ENCODE measurements around the gene MESP1.

MESP1 gene

DNA sequence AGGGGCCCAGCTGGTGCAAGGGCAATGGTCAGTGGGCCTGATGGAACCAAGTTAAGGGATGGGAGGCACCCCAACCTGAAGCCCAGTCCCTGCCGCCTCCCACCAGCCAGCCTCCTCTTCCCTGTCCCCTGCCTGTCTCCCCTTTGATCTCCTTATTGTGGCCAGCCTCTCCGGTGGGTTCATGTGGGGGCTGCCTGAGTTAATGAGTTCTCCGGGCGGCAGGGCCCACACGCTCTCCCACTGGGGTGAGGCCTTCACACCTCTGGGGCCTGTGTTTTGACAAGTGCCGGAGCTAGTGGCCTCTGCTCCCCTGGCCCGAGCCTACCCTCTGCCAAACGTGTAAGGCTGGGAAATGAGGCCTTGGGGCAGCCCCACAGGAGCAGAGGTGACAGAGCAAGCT, 7.2 kb upstream of the MESP1 start:
- no peak for DNase-seq (ENCODE audit: low read depth)

DNA sequence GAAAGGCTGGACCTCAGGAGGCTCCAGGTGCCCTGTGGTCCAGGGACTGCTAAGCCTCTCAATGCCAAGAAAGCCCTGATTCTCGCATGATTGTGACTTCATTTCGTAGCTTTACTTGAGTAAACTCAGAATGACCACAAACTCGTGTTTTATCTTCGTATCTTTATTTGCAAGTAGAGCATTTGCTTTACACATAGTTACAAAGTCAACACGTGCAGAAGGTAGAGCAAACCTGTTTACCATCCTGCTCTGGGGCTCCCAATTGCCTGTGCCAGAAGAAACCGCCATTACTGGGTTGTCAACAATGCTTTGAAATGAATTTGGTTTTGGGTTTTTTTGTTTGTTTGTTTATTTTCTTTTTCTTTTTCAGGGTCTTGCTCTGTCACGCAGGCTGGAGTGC, 5.8 kb upstream of the MESP1 start:
- DNase-seq (ENCODE audit: low read depth), result no peak

DNA sequence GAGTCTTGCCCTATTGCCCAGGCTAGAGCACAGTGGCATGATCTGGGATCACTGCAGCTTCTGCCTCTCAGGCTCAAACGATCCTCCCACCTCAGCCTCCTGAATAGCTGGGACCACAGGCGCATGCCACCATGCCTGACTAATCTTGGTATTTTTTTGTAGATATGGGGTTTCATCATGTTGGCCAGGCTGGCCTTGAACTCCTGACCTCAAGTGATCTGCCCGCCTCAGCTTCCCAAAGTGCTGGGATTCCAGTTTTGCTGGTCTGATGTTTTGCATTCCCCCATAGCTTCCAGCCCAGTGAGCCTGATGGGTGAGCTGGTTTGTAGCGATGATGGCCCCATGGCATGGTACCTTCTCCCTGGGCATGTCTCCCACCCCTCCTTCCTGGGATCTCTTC, 4.7 kb upstream of the MESP1 start:
- DNase-seq (ENCODE audit: low read depth), result no peak

DNA sequence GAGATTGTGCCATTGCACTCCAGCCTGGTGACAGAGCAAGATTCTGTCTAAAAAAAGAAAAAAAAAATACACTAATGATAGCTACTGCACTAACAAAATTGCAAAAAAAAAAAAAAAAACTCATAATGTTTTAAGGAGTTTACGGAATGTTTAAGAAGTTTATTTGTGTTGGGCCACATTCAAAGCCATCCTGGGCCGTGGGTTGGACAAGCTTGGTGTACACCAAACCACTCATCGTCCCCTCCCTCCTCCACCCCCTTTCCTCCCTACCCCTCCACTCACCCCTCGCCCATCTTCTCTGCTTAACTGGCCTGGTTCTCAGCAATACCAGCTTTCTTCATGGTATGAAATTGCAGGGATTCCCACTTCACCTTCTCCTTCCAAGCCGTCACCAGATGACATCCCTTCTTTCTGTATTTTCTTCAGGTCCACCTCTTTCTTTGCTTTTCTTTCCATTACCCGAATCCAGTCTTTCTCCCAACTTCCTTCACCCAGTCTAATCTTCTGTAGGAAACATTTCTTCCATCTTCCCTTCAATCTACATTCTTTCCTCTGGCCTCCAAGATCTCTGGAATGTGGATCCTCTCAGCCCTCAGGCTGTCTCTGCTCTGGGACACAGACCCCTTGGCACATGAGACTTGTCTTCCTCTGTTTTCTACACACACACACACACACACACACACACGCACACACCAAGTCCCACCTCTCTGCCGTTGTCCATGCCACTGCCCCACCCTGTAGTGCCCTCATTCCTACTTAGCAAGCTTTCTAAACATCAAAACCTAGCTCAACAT, 3.5 kb upstream of the MESP1 start:
- no peak for DNase-seq (ENCODE audit: low read depth)

DNA sequence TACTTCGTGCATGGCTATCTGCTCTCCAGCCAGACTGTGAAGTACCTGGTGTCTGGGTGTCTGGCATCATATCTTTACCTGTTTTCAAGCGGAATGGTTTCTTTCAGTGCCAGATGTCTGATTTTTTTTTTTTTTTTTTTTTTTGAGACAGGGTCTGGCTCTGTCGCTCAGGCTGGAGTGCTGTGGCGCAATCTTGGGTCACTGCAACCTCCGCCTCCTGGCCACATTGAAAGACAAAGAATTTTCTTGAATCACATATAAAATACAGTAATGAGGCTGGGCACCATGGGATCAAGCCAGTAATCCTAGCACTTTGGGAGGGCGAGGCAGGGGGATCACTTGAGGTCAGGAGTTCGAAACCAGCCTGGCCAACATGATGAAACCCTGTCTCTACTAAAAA, 2.8 kb upstream of the MESP1 start:
- no peak for DNase-seq (ENCODE audit: low read depth)

DNA sequence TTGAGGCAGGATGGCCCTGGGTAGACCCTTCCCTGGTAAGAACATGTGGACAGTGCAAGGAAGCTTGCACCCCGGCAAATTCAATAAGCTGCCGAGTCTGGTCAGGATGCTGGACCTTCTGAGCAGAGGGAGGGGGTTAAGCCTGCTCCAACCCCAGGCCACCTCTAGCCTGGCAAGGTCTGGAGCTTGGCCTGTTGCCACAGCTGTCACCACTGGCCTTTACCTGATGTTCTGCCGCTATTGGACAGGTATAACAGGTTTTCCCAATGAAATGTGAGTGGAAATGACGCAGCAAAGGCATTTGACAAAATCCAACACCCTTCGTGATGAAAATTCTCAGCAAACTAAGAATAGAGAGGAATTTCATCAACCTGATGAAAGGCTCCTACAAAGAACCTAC, 699 bp upstream of the MESP1 start:
- DNase-seq (ENCODE audit: low read depth), result no peak

DNA sequence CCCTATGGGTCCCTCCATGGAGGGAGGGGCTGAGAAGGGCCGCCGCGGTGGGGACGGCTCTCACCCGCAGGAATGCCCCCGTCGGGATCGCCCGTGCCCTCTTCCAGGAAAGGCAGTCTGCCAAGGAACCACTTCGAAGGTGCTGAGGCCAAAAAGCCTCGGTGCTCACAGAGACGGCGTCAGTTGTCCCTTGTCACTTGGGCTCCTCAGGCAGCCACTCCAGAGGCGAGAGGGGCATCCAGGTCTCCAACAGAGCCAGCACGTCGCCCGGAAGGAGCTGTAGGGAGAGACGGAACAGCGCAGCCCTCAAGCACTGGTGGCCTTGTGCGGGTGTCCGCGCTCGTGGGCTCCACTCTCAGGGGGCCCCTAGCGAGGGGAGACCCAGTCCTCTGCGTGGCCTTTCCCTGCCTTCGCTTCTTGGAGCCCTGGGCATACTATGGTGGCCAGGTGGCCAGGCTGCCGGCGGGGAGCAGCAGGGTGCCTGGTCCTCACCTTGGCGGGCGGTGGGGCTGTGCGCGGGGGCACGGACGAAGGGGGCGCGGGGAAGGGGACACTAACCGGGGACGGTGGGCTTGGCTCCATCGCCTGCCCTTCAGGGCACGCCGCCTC, 994 bp downstream of the MESP1 start:
- DNase-seq (ENCODE audit: low read depth), result no peak

DNA sequence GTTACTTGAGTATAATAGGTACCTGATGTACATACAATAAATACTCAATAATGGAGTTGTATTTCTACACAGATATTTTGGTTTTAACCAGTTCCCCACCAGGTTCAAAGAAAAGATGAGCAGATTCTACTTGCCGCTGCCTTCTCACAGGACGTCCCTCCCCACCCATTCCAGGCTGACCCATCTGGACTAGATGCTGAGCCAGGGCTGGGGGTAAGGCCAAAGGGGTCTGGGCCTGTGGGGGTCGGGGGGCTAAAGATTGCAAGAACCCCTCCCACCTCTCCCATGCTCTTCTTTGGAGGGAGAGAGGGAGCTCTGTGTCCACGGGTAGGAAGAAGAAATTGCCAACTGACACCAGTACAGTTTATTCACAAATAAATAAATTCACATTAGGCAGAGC, 1.5 kb downstream of the MESP1 start:
- no peak for DNase-seq (ENCODE audit: low read depth)

DNA sequence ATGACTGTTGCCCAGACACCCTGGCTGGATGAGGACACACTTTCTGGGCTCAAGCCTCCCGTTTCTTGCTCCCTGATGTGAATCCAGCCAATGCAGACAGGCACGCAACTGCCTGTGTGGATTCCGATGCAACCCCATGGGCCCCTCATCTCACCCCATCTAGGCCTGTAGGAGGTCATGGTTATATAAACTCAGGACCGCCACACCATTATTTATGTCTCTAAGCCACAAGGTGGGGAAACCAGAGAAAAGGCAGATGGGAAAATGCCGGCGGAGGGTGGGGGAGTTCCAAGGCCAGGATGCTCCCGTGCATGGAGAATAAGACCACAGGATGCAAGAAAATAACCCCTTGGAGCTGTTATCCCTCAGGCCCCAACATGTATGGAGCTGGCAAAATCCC, 2.0 kb downstream of the MESP1 start:
- DNase-seq (ENCODE audit: low read depth), result no peak

DNA sequence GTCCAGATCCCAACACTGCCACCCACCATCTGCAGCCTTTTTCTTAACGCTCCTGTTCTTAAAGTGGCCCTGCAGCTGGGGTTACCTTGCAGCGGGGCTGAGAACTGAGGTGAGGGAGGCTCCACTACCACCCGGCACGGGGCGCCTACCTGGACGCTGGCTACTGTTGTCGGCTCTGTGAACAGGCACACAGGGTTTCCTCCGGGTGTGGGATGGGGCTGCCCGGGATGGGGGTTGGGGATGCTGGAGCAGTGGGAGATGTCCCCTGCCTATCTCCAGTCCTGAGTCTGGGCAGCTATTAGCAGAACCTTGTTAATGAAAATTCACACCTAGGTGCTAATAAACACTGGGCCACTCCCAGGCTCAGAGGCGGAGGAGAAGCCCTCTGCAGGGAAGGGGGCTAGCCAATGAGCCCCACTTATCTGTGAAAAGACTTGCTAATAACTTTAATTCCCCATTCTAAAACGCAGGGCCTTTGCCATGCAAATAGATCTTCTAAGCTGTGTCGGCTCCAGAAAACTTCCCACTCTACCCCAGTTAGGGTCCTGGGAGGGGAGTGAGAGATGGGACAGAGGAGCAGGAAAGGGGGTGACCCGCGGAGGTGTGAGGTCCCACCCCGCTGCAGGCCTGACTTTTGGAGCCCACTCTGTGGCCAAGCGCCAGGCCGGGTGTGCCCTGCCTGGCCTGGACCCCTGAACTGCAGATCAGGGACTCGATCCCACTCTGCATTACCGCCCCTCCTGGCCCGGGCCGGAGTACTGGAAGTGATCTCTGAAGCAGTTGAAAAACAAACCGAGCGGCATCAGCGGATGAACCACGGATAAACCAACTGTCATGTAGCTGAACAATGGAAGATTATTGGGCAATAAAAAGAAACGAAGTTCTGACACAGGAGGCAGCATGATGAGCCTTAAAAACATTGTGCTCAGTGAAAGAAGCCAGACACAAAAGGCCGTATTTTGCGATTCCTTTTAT, 3.1 kb downstream of the MESP1 start:
- DNase-seq (ENCODE audit: low read depth), result no peak

DNA sequence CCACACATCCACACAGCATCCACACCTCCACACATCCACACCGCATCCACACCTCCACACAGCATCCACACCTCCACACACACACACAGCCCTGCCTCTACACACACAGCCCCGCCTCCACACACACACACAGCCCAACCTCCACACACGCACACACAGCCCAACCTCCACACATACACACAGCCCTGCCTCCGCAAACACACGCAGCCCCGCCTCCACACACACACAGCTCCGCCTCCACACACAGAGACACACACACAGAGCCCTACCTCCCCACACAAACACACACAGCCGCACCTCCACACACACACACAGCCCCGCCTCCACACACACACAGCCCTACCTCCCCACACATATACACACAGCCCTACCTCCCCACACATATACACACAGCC, 4.7 kb downstream of the MESP1 start:
- no peak for DNase-seq (ENCODE audit: low read depth)

DNA sequence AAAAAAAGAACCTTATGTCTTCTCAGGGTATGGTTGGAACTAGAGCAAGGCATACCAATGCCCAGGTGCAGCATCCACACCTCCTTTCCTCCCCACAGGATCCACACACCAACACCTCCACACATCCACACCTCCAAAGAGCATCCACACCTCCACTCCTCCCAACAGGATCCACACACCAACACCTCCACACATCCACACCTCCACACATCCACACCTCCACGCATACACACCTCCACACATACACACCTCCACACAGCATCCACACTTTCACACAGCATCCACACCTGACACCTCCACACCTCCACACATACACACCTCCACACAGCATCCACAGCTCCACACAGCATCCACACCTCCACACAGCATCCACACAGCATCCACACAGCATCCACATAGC, 5.3 kb downstream of the MESP1 start:
- DNase-seq (ENCODE audit: low read depth), result no peak

DNA sequence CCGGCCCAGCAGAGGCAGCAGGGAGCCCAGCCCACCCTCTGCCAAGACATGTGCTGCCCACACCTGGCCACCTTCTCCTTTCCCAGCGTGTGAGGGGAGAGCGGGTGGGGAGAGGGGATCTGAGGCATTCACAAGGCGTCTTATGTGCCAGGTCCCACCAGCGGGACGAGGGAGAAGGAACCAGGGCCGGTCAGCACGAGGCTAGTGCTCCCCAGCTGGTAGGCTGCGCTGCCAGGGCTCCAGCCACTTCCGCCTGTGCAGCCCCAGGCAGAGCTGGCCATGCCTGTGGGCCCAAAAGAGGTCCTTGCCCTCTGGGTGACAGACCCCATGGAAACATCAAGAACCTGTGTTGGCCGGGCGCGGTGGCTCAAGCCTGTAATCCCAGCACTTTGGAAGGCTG, 5.9 kb downstream of the MESP1 start:
- DNase-seq (ENCODE audit: low read depth), result no peak

DNA sequence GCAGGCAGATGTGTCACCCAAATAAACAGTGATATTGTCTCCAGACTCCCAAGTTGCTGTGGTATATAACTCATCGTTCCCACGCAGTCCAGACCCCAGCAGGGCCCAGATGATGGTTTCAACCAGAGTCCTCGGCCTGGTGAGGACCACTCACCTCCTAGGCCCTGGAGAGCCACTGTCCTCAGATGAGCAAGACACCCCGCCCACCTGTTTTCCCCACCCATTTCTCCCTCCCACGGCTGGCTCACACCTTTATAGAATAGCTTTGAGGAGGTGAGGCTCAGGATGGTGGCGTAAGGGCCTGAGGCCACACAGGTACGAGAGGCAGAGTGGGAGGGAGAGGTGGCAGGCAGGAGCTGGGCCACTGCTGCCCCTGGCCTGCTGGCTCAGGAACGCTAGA, 7.5 kb downstream of the MESP1 start:
- DNase-seq (ENCODE audit: low read depth), result no peak

DNA sequence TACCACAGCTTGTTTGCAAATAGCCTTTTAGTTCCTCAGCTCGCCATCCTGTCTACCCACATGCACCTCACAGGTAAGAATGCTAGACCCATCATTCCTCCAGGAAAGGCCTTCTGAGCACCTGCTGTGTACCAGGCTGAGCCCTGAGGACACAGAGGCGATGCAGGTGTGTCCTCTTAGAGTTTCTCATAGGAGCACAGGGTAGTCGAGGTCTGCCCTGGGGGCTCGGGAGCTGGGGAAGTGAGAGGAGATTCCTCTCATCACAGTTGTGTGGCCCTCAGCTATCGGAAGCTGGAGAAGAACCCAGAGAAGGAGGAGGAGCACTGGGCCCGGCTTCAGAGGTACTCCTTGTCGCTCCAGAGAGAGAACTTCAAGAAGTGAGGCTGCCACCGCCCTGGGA, 8.0 kb downstream of the MESP1 start:
- DNase-seq (ENCODE audit: low read depth), result no peak

DNA sequence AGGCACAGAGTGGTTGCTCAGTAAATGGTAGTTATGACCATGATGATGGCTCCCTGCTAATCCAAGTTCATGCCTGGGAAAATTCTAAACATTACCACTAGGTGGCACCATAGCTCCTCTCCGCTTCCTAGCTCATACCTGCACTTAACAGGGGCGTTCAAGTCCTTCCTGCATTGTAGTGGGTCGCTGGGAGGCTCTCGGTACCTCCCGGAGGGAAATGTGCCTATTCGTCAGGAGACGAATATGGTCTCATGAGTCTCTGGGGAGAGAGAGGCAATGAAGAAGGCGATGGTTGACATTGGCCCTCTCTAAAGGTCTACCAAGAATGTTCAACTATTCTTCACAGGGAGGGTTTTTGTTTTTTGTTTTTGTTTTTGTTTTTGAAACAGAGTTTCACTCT, 10.9 kb downstream of the MESP1 start:
- DNase-seq (ENCODE audit: low read depth), result peak; percentile 19

DNA sequence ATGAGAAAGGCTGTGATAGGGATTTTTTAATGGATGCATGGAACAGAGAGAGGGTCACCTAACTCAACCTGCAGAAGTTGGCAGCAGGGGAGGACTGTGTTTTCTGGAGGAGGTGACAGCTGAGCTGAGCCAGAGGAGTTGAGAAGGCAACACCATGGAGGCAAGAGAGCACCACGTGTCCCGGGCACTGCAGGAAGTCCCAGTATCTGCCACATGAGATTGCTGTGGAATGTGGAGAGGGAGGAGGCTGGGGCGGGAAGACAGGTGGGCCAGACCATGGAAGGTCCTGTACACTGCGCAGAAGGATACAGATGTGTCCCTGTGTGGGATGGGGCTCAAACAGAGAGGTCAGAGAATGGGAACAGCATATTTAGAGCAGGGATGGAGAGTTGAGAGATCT, 15.3 kb downstream of the MESP1 start:
- no peak for DNase-seq (ENCODE audit: low read depth)

DNA sequence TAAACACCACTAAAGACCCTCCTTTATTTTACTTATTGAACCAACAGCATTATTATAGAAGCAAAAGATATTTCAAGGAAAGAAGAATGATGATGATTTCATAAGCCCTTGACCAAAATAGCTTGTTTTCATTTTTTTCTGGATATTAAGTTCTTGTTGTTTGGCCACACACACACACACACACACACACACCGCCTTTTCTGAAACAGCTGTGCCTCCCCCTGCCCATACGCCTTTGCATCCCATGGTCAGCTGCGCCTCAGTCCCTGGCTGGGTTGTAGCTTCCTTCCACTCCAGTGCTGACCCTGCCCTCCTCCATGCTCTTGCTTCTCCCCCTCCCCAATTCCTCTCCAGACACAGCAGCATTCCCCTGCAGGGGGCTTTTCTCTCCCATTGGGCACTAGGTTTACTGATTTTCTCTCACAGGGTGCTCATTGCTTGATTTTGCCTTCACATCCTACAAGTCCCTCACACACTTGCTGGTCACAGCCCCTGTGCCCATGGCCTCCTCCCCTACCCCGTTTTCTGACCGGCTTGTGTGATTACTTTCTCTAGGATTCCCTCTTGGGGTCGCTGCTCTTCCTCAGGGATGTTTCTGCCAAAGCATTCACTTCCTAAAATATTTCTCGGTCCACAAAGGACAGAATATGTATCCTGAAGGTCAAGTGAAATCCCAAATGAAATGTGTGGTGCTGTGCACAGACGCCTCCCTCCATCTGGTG, 18.4 kb downstream of the MESP1 start:
- DNase-seq (ENCODE audit: low read depth), result no peak

DNA sequence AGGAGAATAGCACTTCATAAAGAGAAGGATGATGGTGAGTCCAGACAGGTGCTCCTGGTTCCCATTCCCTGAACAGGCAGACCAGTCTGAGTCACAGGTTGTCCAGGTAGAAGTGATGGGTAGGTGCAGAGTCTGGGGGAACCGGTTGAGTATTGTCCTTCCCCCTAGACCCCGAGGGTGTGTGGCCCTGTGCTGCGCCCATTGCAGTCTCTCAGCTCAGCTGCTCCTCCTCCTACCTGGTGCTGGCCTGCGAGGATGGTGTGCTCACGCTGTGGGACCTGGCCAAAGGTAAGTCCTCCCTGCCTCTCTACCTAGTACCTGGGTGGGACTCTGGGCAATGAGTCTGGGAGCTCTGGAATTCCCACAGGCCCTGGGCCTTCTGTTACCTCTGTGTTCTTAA, 19.8 kb downstream of the MESP1 start:
- DNase-seq (ENCODE audit: low read depth), result no peak

DNA sequence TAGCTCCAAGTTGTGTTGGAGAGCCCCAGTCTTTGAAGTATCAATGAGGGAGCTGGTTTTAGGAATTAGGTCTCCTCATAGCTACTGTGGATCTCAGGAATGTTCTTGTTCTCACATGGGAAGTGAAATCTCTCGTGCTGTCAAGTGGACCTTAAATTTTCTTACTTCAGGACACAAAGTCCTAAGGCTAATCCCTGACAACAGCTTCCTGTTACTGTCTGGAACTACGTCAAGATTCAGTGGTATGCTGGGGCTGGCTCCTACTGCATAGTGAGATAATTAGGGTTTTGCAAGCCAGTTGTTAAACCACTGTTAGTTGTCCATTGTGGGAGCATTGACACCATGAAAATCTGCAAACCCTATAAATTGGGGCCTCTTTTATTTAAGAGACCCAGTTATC, 22.8 kb downstream of the MESP1 start:
- DNase-seq (ENCODE audit: low read depth), result no peak

DNA sequence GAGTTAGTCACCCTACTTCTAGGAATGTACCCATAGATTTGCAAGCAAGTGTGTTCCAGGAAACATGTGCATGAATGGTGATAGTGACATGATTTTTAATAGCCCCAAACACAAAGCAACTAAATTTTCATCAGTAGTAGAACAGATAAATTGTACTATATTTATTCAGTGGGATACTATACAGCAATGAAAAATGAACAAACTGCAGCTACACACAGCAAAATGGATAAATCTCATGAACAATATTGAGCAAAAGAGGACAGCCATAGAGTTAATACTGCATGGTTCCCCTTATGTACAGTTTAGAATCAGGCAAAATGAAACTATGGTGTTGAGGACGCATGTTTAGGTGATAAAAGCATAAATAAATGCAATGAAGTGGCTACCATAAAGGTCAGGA, 26.0 kb downstream of the MESP1 start:
- no peak for DNase-seq (ENCODE audit: low read depth)

DNA sequence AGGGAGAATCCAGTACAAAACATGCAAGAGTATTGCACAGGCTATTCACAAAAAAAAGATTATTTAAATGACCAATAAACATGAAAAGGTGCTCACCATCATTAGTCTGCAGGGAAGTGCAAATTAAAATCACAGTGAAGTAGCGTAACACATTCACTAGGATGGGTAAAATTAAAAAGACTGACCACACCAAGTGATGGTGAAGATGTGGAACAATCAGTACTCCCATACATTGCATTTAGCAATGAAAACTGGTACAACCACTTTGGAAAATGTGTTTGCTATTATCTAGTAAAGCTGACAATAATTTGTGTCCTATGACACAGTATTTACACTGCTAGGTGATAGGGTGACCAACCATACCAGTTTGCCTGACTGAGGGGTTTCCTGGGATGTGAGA, 26.4 kb downstream of the MESP1 start:
- no peak for DNase-seq (ENCODE audit: low read depth)
